Ramos (cell line): Measurements from ENCODE around the gene CNTN3.

ENCODE experiments used
- in situ Hi-C: fragments of 300-500 bp; cut with MboI; formaldehyde crosslinking; loops from one replicate; pipeline ENCODE4 v1.14.3; 2022; ENCODE audit warnings: low sequenced_read_pairs; ENCODE audit not compliant: unreplicated experiment

The CNTN3 gene

GRCh38 chr3:74614107-74614967 is at the start of gene CNTN3:
CNTN3 (minus strand) TSS chr3:74614659; CDS start chr3:74521112, 93,547 bp downstream.
- in situ Hi-C loops, result no loop called here

GRCh38 chr3:74663178-74663577 is 48.7 kb upstream of the CNTN3 start:
- in situ Hi-C loops, result no loop called here

- in situ Hi-C loops, result no loop called here
Observed at GRCh38 chr3:74661672-74662071, 47.2 kb upstream of the CNTN3 start.

GRCh38 chr3:74651885-74652284 is 37.4 kb upstream of the CNTN3 start:
- in situ Hi-C loops, result no loop called here

- in situ Hi-C loops, result no loop called here
Observed at GRCh38 chr3:74651292-74651691, 36.8 kb upstream of the CNTN3 start.

- in situ Hi-C loops, result no loop called here
Observed at GRCh38 chr3:74648107-74648506, 33.6 kb upstream of the CNTN3 start.

- in situ Hi-C loops, result no loop called here
Observed at GRCh38 chr3:74646094-74646493, 31.6 kb upstream of the CNTN3 start.

GRCh38 chr3:74643636-74644035 is 29.2 kb upstream of the CNTN3 start:
- in situ Hi-C loops, result no loop called here

- in situ Hi-C loops, result no loop called here
Observed at GRCh38 chr3:74642876-74643275, 28.4 kb upstream of the CNTN3 start.

- in situ Hi-C loops, result no loop called here
Observed at GRCh38 chr3:74640211-74640610, 25.8 kb upstream of the CNTN3 start.

GRCh38 chr3:74639681-74640080 is 25.2 kb upstream of the CNTN3 start:
- in situ Hi-C loops, result no loop called here

GRCh38 chr3:74636981-74637380 is 22.5 kb upstream of the CNTN3 start:
- in situ Hi-C loops, result no loop called here

- in situ Hi-C loops, result no loop called here
Observed at GRCh38 chr3:74633021-74633420, 18.6 kb upstream of the CNTN3 start.

- in situ Hi-C loops, result no loop called here
Observed at GRCh38 chr3:74631351-74632140, 17.1 kb upstream of the CNTN3 start.

GRCh38 chr3:74630602-74631001 is 16.1 kb upstream of the CNTN3 start:
- in situ Hi-C loops, result no loop called here

GRCh38 chr3:74626011-74626410 is 11.6 kb upstream of the CNTN3 start:
- in situ Hi-C loops, result no loop called here

GRCh38 chr3:74624301-74624700 is 9.8 kb upstream of the CNTN3 start:
- in situ Hi-C loops, result no loop called here

- in situ Hi-C loops, result no loop called here
Observed at GRCh38 chr3:74623261-74623836, 8.9 kb upstream of the CNTN3 start.

- in situ Hi-C loops, result no loop called here
Observed at GRCh38 chr3:74621581-74621980, 7.1 kb upstream of the CNTN3 start.

GRCh38 chr3:74617776-74618175 is 3.3 kb upstream of the CNTN3 start:
- in situ Hi-C loops, result no loop called here

- in situ Hi-C loops, result no loop called here
Observed at GRCh38 chr3:74613521-74614106, 845 bp downstream of the CNTN3 start.
